G401 (cell line): ENCODE results near the gene NXF1. TPM values are rescaled to one million over a fixed set of nuclear protein-coding genes. Genes with fewer than 3 reads are reported as not detected.
"Not testable (repeated sequence)": the region's sequence is repeated elsewhere in the genome, so short reads cannot be mapped to it uniquely, and the experiment has no call there.

ENCODE experiments used
- DNase-seq: peaks from one replicate; pipeline ENCODE4 v3.0.0-alpha.2; 2015; ENCODE audit warnings: low spot score
- in situ Hi-C: cut with HindIII; loops from 2 replicates; pipeline ENCODE4 v1.10.0; 2016; ENCODE audit warnings: low sequenced_read_pairs, mixed read lengths
- total RNA-seq: library from RNA; depleted of rRNA; stranded (reverse); fragments of >200 nt; shearing (Covaris generic); gene quantifications from 2 replicates; pipeline ENCODE4 v1.2.3, GENCODE V29; 2014

Gene NXF1
- total RNA-seq, 1 experiment from 2014 or later = 23.3 TPM

DNA sequence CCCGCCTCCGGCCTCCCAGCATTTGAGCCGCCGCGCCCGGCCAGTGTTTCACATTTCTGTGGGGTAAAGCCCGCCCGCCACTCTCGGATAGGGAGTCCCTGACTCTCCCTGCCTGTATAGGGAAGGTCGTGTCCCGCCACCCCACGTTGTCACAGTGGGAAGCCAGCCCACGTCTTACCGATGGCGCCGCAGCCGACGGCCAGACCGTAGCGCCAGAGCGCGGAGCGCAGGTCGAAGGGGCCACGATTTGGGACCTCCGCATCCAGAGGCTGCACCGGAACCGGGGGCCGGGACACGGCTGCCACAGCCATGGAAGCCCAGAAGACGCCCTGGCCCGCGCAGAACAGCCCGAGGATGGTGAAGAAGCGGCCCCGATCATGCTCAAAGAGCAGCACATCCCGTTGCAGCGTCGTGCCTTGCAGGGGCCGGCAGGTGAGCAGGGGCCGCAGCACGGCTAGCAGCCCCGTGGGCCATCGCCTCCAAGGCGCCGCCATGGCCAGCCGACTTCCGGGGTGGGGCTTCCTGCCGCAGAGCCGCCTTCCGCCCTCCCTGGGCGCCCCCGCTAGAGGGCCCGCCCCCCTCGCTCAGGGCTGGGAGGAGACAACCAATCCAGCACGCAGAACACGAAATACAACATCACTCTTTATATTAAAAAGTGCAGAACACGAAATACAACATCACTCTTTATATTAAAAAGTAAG, 13.6 kb downstream of the NXF1 start, which contains the start of gene TMEM223:
TMEM223 (minus strand) TSS at position 506 of the 701 bp plus-strand sequence; CDS start at position 494, 12 bp downstream.
- in situ Hi-C loops = no loop called here
- DNase-seq = peak; percentile 82

- no peak for DNase-seq
- in situ Hi-C loops = no loop called here
Observed at GRCh38 chr11:62789576-62789975, 15.7 kb downstream of the NXF1 start.

DNA sequence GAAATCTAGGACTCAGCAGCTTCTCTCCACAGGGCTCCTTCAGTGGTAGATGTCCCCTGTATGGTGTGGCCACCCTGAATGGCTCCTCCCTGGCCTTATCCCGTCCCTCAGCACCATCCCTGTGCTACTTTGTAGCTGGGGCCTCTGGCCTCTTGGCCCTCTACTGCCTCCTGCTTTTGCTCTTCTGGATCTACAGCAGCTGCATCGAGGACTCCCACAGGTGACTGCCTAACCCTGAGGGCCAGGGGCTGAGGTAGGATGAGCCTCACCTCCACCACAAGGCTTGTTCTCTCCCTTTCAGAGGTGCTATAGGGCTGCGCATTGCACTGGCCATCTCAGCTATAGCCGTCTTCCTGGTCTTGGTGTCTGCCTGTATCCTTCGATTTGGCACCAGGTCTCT, 16.2 kb downstream of the NXF1 start:
- in situ Hi-C loops = no loop called here
- DNase-seq = no peak

GRCh38 chr11:62787005-62787759, 18.1 kb downstream of the NXF1 start, which contains the start of gene TMEM179B:
Gene TMEM179B, plus strand, starts transcription at chr11:62787402. Its CDS starts 30 bp downstream, at chr11:62787432.
- in situ Hi-C loops = no loop called here
- peak; percentile 99 for DNase-seq

DNA sequence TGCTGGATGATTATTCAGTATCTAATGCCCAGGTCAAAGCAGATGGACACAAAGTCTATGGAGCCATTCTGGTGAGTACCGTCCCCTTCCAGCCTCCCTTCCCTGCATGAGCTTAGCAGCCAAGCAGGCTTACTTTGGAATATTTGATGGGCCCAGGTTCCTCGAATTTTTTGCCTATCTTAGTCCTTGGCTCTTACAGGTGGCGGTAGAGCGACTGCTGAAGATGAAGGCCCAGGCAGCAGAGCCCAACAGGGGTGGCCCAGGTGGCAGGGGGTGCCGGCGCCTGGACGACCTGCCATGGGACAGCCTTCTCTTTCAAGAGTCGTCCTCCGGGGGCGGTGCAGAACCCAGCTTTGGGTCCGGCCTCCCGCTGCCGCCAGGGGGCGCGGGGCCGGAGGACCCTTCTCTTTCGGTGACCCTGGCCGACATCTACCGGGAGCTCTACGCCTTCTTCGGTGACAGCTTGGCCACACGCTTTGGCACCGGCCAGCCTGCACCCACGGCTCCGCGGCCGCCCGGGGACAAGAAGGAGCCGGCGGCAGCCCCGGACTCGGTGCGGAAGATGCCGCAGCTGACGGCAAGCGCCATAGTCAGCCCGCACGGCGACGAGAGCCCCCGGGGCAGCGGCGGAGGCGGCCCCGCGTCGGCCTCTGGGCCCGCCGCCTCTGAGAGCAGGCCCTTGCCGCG, 18.8 kb downstream of the NXF1 start:
- in situ Hi-C loops = no loop called here

DNA sequence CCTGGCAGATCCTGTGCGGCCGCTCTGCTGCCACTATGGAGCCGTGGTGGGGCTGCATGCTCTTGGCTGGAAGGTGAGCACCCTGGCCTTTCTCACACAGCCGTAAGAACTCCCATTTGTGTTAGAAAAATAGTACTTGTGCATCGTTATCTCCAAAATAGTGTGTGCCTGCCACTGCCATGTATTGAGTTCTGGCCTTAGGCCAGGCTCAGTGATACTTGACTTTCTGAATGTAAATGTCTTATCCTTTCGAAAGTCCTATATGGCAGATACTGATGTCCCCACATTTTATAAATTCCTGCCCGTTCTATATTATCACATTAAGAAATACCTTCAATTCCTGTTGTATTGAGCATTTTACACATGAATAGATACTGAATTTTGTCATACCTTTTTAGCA, 22.5 kb downstream of the NXF1 start:
- in situ Hi-C loops = no loop called here
- DNase-seq = no peak

More for the DNA sequence above, 18.8 kb downstream of the NXF1 start:
- DNase-seq = peak; percentile 79

- in situ Hi-C loops = no loop called here
- no peak for DNase-seq
Observed at GRCh38 chr11:62778441-62778840, 26.8 kb downstream of the NXF1 start.

- in situ Hi-C loops = no loop called here
- no peak for DNase-seq
Observed at GRCh38 chr11:62777389-62777788, 27.9 kb downstream of the NXF1 start.

- in situ Hi-C loops = no loop called here
- no peak for DNase-seq
Observed at GRCh38 chr11:62775646-62776045, 29.6 kb downstream of the NXF1 start.

DNA sequence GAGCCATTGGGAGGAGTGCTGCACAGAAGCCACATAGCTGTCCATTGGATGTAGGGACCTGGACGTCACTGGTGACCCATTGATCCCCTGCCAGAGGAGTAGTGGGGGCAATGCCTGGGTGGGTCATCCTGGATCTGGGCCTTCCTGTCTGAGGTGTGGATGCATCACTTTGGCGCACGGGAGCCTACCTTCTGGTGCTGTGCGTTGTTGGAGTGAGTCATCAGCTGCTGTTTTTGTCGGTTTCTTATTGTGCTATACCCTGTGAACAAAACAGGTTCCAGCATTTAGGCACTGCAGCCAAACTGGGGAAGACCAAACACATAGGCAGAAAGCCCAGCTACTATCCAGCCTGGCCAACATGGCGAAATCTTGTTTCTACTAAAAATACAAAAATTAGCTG, 30.8 kb downstream of the NXF1 start:
- no peak for DNase-seq
- in situ Hi-C loops = no loop called here

DNA sequence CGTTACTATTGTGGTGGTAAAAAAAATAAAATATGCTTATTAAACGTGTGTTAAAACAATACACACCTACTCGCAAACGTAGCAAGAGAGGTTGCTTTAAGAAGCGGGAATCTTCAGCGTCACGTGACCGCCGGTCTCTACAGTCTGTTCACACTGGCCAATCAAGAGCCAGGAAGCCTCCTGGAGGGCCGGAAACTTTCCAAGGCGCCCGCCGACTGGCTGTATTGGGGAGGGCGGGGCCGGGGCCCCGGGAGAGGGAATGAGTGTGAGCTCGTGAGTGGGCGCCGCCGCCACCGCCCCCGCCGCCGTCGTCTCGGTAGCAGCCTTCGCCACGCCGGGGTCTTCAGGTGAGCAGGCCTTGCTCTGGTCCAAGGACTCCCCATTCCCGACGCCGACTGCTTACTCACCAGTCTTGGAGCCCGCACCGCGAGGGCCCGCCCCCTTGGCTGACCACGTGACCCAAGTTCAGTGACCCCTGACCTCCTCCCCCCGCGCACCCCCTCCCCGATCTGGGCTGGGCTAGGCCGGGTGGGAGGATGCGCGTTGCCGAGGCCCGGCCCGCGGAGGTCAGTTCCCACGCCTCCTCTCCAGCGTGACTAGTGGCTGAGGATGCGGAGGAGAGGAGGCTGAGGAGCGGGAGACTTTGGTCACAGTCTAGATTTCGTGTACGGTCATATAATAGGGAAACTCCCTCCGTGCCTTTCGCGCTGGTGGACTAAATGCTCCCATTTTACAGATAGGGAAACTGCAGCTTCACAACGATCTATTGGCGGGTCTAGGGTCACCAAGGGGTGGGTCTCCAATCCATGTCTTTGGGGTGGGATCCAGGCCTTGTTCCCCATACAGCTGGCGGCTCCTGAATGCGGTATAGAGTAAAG, 33.9 kb downstream of the NXF1 start, which contains the start of gene TAF6L:
TAF6L (plus strand) TSS at position 253 of the 878 bp plus-strand sequence. CDS start 4,388 bp downstream, outside the sequence.
- peak; percentile 99 for DNase-seq

GRCh38 chr11:62770778-62771143, 34.5 kb downstream of the NXF1 start:
- no peak for DNase-seq
- in situ Hi-C loops = no loop called here

More for the DNA sequence above, 33.9 kb downstream of the NXF1 start, which contains the start of gene TAF6L:
- in situ Hi-C loops = no loop called here

- in situ Hi-C loops = not testable (repeated sequence)
Observed at GRCh38 chr11:62760867-62761227, 44.4 kb downstream of the NXF1 start.

GRCh38 chr11:62757846-62758788, 47.1 kb downstream of the NXF1 start:
- no peak for DNase-seq
- in situ Hi-C loops = no loop called here

More at GRCh38 chr11:62760867-62761227, 44.4 kb downstream of the NXF1 start:
- not testable (repeated sequence) for DNase-seq

- no peak for DNase-seq
- in situ Hi-C loops = no loop called here
Observed at GRCh38 chr11:62755086-62755615, 50.1 kb downstream of the NXF1 start.

DNA sequence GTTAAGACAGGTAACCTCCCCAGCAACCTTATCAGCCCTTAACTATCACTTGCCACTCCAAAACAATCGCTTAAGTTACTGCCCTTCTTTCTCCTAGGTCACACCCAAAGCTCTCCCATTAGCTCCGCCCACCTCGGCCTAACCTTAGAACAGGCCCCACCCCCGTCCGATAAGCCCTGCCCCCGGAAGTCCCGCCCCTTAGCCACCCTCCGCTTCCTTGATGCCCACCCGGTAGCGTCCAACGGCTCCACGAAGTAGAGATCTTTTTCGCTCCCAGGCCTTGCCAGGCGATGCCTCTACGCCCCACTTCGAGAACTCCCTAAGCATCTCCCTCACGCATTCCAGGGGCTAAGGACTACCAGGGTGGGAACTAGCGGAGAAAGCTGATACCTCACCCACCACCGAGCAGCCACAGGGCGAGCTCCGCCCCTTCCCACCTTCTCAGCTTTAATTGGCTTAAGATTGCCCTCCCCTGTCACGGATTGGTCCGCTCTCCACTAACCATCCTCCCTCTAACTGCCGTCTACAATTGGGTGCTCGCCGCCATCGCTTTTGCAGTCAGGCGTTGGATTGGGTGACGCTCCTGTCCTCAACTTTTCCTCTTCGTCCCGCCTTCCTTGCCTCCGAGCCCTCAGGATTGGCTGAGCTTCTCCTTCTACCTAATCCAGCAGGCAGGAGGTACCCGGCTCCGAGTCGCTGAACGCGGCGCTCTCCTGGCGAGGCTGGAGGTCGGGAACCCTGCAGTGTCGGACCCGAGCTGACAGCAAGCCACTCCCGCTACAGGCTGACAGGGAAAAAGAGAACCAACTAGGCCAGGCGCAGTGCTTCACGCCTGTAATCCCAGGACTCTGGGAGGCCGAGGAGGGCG, 51.3 kb downstream of the NXF1 start, which contains the start of gene ZBTB3:
ZBTB3 (minus strand) TSS at position 425 of the 868 bp plus-strand sequence. CDS start 496 bp downstream, outside the sequence.
- in situ Hi-C loops = no loop called here
- peak; percentile 100 for DNase-seq
